Upper lobe of left lung (tissue), 4 donors: ENCODE results near the gene VSTM2B.

ENCODE experiments used
- CTCF ChIP-seq, 6 experiments: fragments of 450-650 bp in 4 of 6; fragments of 200-600 bp in 2 of 6; sonication (generic) in 2 of 6; IDR thresholded peaks; one replicate each; pipeline ENCODE4 v1.5.1; 2016 to 2019; ENCODE audit warnings: antibody characterized with exemption in 6 of 6
- EP300 ChIP-seq, 4 donors: sonication (generic); formaldehyde crosslinking; IDR thresholded peaks; one replicate each; pipeline ENCODE4 v1.5.1; 2017; ENCODE audit warnings: antibody characterized with exemption in 4 of 4, control low read depth in 2 of 4
- POLR2A ChIP-seq, 4 donors: fragments of 450-650 bp; IDR thresholded peaks; one replicate each; pipeline ENCODE4 v1.5.1; 2016 to 2017; ENCODE audit warnings: antibody characterized with exemption in 4 of 4, mild to moderate bottlenecking in 2 of 4
- POLR2AphosphoS5 ChIP-seq, 2 donors: sonication (generic); formaldehyde crosslinking; IDR thresholded peaks; one replicate each; pipeline ENCODE4 v1.5.1; 2017; ENCODE audit warnings: antibody characterized with exemption in 2 of 2

DNA sequence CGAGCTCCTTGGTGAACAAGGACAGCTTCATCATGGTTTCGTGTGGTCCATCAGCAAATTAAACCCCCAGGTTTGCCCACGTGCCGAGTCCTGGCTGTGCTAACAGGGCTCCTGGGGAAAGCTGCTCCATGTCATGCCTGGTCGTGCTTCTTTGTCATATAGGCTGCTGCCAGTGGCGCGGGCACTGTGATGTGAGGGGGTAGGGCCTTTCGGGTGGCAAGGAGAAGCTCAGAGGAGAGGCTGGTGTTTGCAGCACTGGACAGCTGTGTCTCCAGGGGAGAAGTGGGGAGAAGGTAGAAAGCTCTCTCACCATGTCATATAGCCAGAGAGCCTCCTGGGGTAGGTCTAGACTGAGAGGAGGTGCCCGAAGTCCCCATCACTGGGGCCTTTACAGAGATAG lies 13.3 kb downstream of the VSTM2B start:
- no peak for TF ChIP-seq POLR2A (IDR thresholded peaks at IDR 0.05)
- no peak for TF ChIP-seq CTCF (IDR thresholded peaks at IDR 0.05)
- no peak for TF ChIP-seq POLR2AphosphoS5 (IDR thresholded peaks at IDR 0.05)
- no peak for TF ChIP-seq EP300 (IDR thresholded peaks at IDR 0.05)
